Activated gamma-delta T cell (primary cell): ENCODE results near the gene OR52A1.
"Not testable (repeated sequence)": the region's sequence is repeated elsewhere in the genome, so short reads cannot be mapped to it uniquely, and the experiment has no call there.

Experiments
- DNase-seq: peaks from one replicate; lab custom pipeline; 2025; lab: John Stamatoyannopoulos, UW
- total RNA-seq, 2 donors: gene quantifications; one replicate each; lab custom pipeline; 2026; lab: John Stamatoyannopoulos, UW

The OR52A1 gene
- total RNA-seq, result 0 reads per million in 2 donors

GRCh38 chr11:5154657-5155056 is at the start of gene OR52A1:
OR52A1 (minus strand) TSS chr11:5154757; CDS start chr11:5152369, 2,388 bp downstream.
- DNase-seq, result no peak

- DNase-seq, result no peak
These were observed 48.8 kb upstream of the OR52A1 start for GRCh38 chr11:5203366-5203765.

GRCh38 chr11:5200582-5200981 is 46.0 kb upstream of the OR52A1 start, which contains the start of gene OR51V1:
OR51V1 (minus strand) TSS chr11:5200682; CDS start chr11:5200682, 0 bp downstream.
- no peak for DNase-seq

GRCh38 chr11:5198285-5198684 is 43.7 kb upstream of the OR52A1 start:
- DNase-seq, result no peak

GRCh38 chr11:5197536-5197935 is 43.0 kb upstream of the OR52A1 start:
- DNase-seq, result no peak

- no peak for DNase-seq
These were observed 42.2 kb upstream of the OR52A1 start for GRCh38 chr11:5196731-5197130.

- DNase-seq, result no peak
These were observed 41.5 kb upstream of the OR52A1 start for GRCh38 chr11:5196067-5196466.

- DNase-seq, result no peak
These were observed 38.2 kb upstream of the OR52A1 start for GRCh38 chr11:5192738-5193137.

- DNase-seq, result no peak
These were observed 33.6 kb upstream of the OR52A1 start for GRCh38 chr11:5188201-5188600.

GRCh38 chr11:5178046-5178837 is 23.7 kb upstream of the OR52A1 start:
- no peak for DNase-seq

GRCh38 chr11:5174934-5175333 is 20.4 kb upstream of the OR52A1 start:
- DNase-seq, result no peak

GRCh38 chr11:5171856-5172255 is 17.3 kb upstream of the OR52A1 start:
- DNase-seq, result no peak

- not testable (repeated sequence) for DNase-seq
These were observed 11.3 kb upstream of the OR52A1 start for GRCh38 chr11:5165898-5166297.

- not testable (repeated sequence) for DNase-seq
These were observed 10.2 kb upstream of the OR52A1 start for GRCh38 chr11:5164807-5165206.

GRCh38 chr11:5161045-5161444 is 6.5 kb upstream of the OR52A1 start:
- not testable (repeated sequence) for DNase-seq

- DNase-seq, result not testable (repeated sequence)
These were observed 5.7 kb upstream of the OR52A1 start for GRCh38 chr11:5160217-5160616.

GRCh38 chr11:5159806-5160205 is 5.2 kb upstream of the OR52A1 start:
- no peak for DNase-seq

- DNase-seq, result no peak
These were observed 754 bp downstream of the OR52A1 start for GRCh38 chr11:5153574-5154431.

- DNase-seq, result no peak
These were observed 2.8 kb downstream of the OR52A1 start for GRCh38 chr11:5151713-5152153.

- DNase-seq, result not testable (repeated sequence)
These were observed 10.4 kb downstream of the OR52A1 start for GRCh38 chr11:5144206-5144605.

GRCh38 chr11:5137996-5138395 is 16.6 kb downstream of the OR52A1 start, which contains the start of gene OR52A5:
OR52A5 (minus strand) TSS chr11:5138356; CDS start chr11:5132642, 5,714 bp downstream.
- DNase-seq, result no peak

GRCh38 chr11:5137014-5137413 is 17.5 kb downstream of the OR52A1 start:
- no peak for DNase-seq

- DNase-seq, result no peak
These were observed 18.3 kb downstream of the OR52A1 start for GRCh38 chr11:5136261-5136660.
